ENCODE measurements around the gene TSHZ3.

The TSHZ3 gene, protein sequence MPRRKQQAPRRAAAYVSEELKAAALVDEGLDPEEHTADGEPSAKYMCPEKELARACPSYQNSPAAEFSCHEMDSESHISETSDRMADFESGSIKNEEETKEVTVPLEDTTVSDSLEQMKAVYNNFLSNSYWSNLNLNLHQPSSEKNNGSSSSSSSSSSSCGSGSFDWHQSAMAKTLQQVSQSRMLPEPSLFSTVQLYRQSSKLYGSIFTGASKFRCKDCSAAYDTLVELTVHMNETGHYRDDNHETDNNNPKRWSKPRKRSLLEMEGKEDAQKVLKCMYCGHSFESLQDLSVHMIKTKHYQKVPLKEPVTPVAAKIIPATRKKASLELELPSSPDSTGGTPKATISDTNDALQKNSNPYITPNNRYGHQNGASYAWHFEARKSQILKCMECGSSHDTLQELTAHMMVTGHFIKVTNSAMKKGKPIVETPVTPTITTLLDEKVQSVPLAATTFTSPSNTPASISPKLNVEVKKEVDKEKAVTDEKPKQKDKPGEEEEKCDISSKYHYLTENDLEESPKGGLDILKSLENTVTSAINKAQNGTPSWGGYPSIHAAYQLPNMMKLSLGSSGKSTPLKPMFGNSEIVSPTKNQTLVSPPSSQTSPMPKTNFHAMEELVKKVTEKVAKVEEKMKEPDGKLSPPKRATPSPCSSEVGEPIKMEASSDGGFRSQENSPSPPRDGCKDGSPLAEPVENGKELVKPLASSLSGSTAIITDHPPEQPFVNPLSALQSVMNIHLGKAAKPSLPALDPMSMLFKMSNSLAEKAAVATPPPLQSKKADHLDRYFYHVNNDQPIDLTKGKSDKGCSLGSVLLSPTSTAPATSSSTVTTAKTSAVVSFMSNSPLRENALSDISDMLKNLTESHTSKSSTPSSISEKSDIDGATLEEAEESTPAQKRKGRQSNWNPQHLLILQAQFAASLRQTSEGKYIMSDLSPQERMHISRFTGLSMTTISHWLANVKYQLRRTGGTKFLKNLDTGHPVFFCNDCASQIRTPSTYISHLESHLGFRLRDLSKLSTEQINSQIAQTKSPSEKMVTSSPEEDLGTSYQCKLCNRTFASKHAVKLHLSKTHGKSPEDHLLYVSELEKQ

DNA sequence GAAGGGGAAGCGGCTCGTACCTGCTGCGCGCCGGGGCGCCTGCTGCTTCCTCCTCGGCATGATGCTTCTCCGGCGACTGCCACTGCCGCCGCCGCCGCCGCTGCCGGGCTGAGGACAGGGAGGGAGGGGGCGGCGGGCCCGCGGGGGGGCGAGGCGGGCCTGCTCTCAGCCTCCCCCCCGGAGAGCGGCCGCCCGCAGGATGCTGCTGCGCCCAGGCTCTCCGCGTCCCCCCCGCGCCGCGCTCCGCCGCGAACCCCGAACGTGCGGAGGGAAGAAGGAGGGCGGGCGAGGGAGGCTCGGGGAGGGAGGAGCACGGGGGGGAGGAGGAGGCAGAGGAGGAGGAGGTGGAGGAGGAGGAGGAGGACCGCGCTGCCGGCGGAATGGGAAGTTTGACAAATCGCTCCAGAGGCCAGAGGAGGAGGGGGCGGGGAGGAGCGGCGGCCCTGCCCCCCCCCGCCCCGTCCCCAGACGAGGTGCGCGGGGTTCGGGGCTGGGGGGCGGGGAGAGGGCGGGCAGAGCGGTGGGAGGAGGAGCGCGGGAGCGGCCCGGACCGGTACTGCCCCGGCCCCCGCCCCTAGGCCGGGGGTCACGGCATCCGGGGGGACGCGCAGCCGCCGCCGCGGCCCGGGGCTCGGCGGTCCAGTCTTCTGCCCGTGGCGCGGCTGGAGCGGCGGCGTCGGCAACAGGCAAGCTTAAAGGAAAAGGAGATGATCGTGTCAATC, at the start of gene TSHZ3:
TSHZ3 (minus strand) TSS at position 277 of the 722 bp plus-strand sequence; CDS start at position 60, 217 bp downstream.
- Mint-ChIP-seq H3K4me3 (peak within 1 kb of the TSS; percentile 71), H3K4me1 (peaks cover 14% of the 10 kb centered on the region), H3K9me3 (peaks cover 6% of the 10 kb centered on the region), H3K27me3 (peaks cover 64% of the 10 kb centered on the region), H3K27ac (no peak within 1 kb of the TSS), H3K36me3 (peaks cover 12% of the 10 kb centered on the region)
- ATAC-seq: peak; percentile 59

DNA sequence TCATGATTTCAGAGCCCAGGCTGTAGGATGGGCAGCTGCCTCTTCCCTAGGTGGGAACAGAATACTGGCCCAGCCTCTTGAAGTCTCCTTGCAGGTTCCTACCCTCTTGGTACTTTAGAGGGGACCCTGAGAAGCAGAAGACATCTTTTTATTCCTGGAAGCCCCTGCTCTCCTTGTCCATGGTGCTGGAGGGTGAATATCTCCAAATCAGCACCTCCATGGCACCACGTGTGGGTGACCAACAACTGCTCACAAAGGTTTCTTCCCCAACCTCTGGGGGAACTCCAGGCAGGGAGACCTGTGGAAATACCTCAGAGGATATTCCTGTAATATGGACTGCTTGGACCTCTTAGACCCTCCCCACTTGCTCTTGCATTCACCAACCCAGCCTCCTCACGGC, 48.1 kb upstream of the TSHZ3 start:
- Mint-ChIP-seq H3K9me3 (no peaks in the 10 kb centered on the region), H3K36me3 (no peaks in the 10 kb centered on the region), H3K4me1 (no peaks in the 10 kb centered on the region), H3K27ac (no peak overlapping the region), H3K4me3 (no peak overlapping the region), H3K27me3 (no peaks in the 10 kb centered on the region)
- ATAC-seq: no peak

DNA sequence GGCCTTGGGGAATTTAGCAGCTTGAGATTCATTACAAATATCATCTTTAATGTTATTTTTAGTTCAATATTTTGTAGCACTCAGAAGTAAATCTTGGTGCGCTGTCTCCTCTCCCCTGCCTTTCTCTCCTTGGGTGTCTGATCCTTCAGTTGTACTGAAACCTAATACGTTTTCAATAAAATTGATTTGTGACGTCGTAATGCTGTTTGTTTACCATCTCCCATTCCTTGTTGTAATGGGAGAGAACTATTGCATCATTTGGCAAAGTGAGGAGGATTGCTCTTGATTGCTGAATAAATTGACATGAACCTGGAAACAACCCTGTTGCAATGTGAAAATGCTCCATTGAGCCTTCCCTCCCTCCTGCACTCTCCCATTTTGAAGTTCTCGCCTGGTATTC, 43.2 kb upstream of the TSHZ3 start:
- no peaks in the 10 kb centered on the region for H3K9me3 Mint-ChIP-seq
- no peaks in the 10 kb centered on the region for H3K27me3 Mint-ChIP-seq
- H3K36me3 Mint-ChIP-seq: no peaks in the 10 kb centered on the region
- no peak overlapping the region for H3K27ac Mint-ChIP-seq
- no peaks in the 10 kb centered on the region for H3K4me1 Mint-ChIP-seq
- no peak for ATAC-seq
- no peak overlapping the region for H3K4me3 Mint-ChIP-seq

DNA sequence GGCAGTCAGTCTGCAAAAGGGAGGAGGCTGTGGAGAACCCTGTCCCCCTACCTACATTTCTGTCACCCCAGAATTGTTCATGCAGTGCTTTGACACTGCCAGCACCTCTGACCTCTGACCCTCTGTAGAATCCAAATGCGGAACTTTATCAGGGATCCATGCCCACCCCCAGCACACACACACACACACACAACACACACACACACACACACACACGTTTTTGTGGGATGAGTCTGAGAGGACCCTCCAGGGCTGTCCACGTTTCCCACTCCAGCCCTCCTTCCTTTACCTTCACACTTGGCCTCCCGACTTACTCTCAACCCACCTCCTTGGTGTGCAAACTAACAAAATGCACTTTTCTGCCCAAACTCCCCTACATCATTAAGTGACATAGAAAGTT, 42.3 kb upstream of the TSHZ3 start:
- H3K4me1 Mint-ChIP-seq: no peaks in the 10 kb centered on the region
- no peaks in the 10 kb centered on the region for H3K9me3 Mint-ChIP-seq
- H3K27ac Mint-ChIP-seq: no peak overlapping the region
- no peaks in the 10 kb centered on the region for H3K27me3 Mint-ChIP-seq
- no peaks in the 10 kb centered on the region for H3K36me3 Mint-ChIP-seq
- ATAC-seq: no peak
- H3K4me3 Mint-ChIP-seq: no peak overlapping the region

DNA sequence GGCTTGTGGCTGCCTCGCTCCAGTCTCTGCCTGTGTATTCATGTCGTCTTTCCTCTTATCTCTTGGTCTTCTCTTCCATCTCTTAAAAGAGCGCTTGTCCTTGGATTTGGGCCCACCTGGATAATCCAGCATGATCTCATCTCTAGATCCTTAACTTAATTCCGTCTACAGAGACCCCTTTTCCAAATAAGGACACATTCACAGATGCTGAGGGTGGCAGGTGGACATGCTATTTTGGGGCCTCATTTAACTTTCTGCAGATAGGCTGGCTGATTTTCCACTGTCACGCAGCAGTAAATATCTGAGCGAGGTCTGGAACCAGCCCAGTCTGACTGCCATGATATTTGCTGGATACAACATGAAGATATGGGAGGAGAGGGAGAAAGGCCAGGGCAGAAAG, 41.5 kb upstream of the TSHZ3 start:
- ATAC-seq: no peak
- H3K27me3 Mint-ChIP-seq: no peaks in the 10 kb centered on the region
- no peaks in the 10 kb centered on the region for H3K9me3 Mint-ChIP-seq
- no peaks in the 10 kb centered on the region for H3K36me3 Mint-ChIP-seq
- no peak overlapping the region for H3K4me3 Mint-ChIP-seq
- H3K27ac Mint-ChIP-seq: no peak overlapping the region
- H3K4me1 Mint-ChIP-seq: no peaks in the 10 kb centered on the region

DNA sequence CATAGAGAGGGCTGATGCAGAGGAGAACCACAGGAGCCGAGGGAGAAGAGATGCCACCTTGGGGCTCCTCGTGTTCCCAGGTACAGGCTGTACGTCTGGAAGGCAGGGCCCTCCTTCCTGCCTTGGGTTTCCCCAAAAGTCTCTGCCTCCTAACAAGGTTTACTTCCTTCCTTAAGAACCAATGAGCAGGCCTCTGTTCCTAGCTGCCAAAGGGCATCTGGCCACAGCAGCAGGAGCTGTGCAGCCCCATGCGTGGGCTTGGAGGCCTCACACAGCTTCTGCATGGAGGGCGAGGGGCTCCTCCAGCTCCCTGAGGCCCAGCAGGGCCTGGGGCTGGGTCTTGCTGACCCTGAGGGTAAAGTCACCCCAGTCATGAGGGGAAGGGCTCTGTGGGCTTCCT, 40.6 kb upstream of the TSHZ3 start:
- Mint-ChIP-seq H3K27ac (no peak overlapping the region), H3K4me1 (no peaks in the 10 kb centered on the region), H3K27me3 (no peaks in the 10 kb centered on the region), H3K36me3 (no peaks in the 10 kb centered on the region), H3K9me3 (no peaks in the 10 kb centered on the region), H3K4me3 (no peak overlapping the region)
- no peak for ATAC-seq

DNA sequence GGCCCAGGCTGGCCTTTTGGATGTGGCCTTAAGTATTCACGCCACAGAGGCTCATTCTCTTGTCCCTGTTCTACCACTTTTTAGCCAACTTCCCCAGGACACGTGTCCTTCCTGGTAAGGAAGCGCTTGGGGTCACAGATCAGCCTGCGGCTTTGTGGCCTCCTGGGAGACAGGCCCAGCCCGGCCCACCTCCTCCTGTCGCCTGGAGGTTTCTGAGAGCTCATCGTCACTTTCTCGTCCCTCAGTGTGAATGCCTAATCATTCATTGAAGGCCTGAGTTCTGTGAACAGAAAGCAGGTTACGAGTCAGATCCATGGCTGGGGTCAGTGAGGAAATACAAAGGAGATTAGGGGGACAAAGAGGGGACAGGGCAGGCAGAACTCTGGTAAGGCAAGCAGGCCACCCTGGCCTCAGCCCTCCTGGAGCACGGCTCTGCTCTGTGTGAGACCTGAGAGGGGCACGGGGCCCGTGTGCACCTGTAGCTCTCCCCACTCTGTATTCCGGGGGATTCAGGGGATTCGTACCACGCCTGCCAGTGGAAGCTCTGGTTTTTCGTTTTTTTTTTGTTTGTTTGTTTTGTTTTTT, 38.6 kb upstream of the TSHZ3 start:
- Mint-ChIP-seq H3K9me3 (no peaks in the 10 kb centered on the region), H3K27me3 (no peaks in the 10 kb centered on the region), H3K4me3 (no peak overlapping the region), H3K27ac (no peak overlapping the region), H3K4me1 (no peaks in the 10 kb centered on the region), H3K36me3 (no peaks in the 10 kb centered on the region)
- no peak for ATAC-seq

DNA sequence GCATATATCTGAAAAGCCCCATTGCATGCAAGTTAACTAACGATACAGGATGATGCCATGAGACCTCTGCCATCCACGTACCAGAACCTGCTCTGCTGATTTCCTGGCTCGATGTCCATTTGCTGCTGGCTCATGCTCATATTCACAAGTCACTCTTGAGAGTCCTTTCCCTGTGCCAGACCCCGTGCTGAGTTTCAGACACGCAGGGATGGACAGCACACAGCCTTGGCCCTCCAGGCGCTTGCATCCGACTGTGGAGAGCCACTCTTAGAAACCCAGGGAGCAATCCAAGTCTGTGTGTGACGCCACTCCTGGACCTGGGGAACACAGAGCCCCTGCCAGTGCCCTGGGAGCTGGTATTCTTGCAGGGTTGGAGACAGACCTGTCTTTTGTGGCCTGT, 37.6 kb upstream of the TSHZ3 start:
- Mint-ChIP-seq H3K4me1 (no peaks in the 10 kb centered on the region), H3K36me3 (no peaks in the 10 kb centered on the region), H3K27ac (no peak overlapping the region), H3K27me3 (no peaks in the 10 kb centered on the region), H3K9me3 (no peaks in the 10 kb centered on the region), H3K4me3 (no peak overlapping the region)
- no peak for ATAC-seq

DNA sequence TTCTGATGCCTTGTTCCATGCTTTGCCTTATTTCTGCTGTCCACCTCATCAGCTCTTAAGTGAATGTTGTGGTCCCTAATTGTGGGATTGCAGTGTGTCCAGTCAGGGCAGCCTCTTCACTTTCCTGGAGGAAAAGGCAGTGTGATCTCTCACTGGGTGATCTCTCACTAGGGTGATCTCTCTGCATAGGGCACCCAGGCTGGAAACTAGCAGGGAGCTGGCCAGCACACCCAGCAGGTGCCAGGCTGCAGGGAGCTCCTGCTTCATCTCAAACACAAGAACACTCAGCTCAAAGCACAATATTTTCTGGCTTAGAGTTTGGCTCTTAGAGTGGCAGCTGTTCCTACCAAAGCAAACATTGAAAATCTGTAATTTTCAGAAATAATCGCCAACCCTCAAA, 36.5 kb upstream of the TSHZ3 start:
- H3K4me1 Mint-ChIP-seq: no peaks in the 10 kb centered on the region
- H3K9me3 Mint-ChIP-seq: peaks cover 3% of the 10 kb centered on the region
- no peak overlapping the region for H3K4me3 Mint-ChIP-seq
- H3K36me3 Mint-ChIP-seq: no peaks in the 10 kb centered on the region
- H3K27me3 Mint-ChIP-seq: no peaks in the 10 kb centered on the region
- ATAC-seq: no peak
- no peak overlapping the region for H3K27ac Mint-ChIP-seq

DNA sequence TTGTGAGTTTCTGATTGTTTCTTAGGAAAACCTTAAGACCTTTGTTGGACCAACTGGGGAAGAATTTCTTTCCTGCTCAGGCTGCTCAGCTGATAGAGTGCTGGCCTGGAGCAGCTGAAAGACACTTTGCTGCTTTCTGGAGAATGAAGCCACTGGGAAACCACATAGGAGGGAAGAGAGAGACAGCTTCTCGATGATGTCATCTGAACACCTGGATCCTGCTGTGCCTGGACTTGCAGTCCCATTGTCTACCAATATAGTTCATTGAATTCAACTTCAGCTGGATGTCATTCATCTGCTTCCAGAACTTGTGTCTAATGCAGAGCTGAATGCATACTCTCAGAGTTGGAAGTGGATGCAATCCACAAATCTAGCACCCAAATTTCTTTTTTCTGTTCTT, 34.3 kb upstream of the TSHZ3 start:
- ATAC-seq: no peak
- H3K27me3 Mint-ChIP-seq: no peaks in the 10 kb centered on the region
- H3K4me3 Mint-ChIP-seq: no peak overlapping the region
- no peaks in the 10 kb centered on the region for H3K36me3 Mint-ChIP-seq
- H3K9me3 Mint-ChIP-seq: peaks cover 3% of the 10 kb centered on the region
- no peak overlapping the region for H3K27ac Mint-ChIP-seq
- H3K4me1 Mint-ChIP-seq: no peaks in the 10 kb centered on the region

DNA sequence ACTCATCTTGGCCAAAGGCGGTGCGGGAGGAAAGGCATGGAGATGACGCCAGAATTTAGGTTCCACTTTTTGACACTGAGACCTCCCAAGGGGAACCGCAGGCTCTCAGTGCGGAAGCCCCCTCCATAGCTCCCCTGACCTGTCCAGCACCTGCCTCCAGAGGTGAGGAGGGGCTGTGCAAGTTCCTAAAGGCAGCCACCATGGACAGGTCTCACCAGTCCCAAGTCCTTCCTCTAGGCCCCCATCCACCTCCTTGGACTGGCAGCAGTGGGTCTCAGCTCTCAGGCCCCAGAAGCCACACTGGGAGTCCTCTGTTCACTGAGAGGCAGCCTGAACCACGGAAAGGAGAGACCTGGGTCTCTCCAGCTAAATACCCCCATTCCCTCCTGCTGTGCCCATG, 31.6 kb upstream of the TSHZ3 start:
- no peak overlapping the region for H3K4me3 Mint-ChIP-seq
- no peaks in the 10 kb centered on the region for H3K4me1 Mint-ChIP-seq
- H3K27ac Mint-ChIP-seq: no peak overlapping the region
- H3K9me3 Mint-ChIP-seq: peaks cover 5% of the 10 kb centered on the region
- no peaks in the 10 kb centered on the region for H3K27me3 Mint-ChIP-seq
- ATAC-seq: no peak
- no peaks in the 10 kb centered on the region for H3K36me3 Mint-ChIP-seq

DNA sequence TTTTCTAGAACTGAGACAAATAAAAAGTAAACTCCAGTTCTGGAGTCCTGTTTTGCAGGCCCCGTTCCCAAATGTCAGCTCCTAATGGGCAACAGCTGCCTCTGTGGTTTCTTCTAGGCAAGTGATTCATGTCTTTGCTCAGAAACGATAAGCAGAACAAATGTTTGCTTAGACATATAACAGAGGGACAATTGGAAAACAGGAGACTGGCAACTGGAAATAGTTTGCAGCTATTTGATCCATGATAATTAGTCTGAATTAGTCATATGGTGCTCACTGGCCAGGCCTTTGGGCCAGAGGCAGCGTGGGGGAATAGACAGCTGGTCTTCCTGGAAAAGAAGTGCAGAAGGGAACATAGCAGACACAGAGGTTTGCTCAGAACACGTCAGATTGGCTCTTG, 29.2 kb upstream of the TSHZ3 start:
- H3K36me3 Mint-ChIP-seq: no peaks in the 10 kb centered on the region
- no peaks in the 10 kb centered on the region for H3K4me1 Mint-ChIP-seq
- no peak overlapping the region for H3K4me3 Mint-ChIP-seq
- peaks cover 5% of the 10 kb centered on the region for H3K9me3 Mint-ChIP-seq
- ATAC-seq: no peak
- no peaks in the 10 kb centered on the region for H3K27me3 Mint-ChIP-seq
- H3K27ac Mint-ChIP-seq: no peak overlapping the region

DNA sequence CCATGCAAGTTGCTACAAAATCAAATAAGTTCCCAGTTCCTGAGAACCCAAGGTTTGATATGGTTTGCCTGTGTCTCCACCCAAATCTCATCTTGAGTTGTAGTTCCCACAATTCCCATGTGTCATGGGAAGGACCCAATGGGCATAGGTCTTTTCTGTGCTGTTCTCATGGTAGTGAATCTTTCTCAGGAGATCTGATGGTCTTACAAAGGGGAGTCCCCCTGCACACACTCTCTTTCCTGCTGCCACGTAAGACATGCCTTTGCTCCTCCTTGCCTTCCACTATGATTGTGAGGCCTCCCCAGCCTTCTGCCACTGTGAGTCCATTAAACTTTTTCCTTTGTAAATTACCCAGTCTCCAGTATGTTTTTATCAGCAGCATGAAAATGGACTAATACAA, 28.5 kb upstream of the TSHZ3 start:
- no peaks in the 10 kb centered on the region for H3K36me3 Mint-ChIP-seq
- H3K27ac Mint-ChIP-seq: no peak overlapping the region
- no peaks in the 10 kb centered on the region for H3K27me3 Mint-ChIP-seq
- H3K9me3 Mint-ChIP-seq: peaks cover 5% of the 10 kb centered on the region
- no peaks in the 10 kb centered on the region for H3K4me1 Mint-ChIP-seq
- H3K4me3 Mint-ChIP-seq: no peak overlapping the region
- ATAC-seq: no peak

DNA sequence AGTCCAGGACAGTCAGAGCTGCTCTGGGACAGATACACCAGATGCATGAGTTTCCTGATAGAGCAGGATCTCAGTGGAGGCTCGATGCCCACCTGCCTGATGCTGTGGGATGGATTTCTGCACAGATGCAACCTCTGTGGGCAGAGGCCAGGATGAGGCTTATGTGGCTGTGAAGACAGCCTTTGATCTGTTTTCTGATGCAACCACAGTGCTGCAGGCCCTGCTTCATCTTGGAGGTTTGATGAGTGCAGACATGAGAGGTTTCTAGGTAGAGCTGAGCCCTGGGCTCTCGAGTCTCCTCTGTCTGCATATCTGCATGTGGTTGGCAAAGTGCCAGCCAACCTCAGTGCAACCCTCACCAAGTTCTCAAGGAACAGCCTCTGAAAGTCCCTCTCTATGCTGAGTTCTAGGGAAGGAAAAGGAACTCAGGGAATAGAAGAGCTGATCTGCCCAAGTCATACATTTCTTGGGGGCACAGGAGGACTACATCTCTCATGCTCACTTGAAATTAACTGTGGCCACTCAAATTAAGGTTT, 23.1 kb upstream of the TSHZ3 start:
- Mint-ChIP-seq H3K4me1 (no peaks in the 10 kb centered on the region), H3K4me3 (no peak overlapping the region), H3K27ac (no peak overlapping the region), H3K9me3 (no peaks in the 10 kb centered on the region), H3K27me3 (no peaks in the 10 kb centered on the region), H3K36me3 (no peaks in the 10 kb centered on the region)
- ATAC-seq: no peak

Measured in stimulated activated memory B cell treated with anti-CD40 and anti-IgM and Interleukin-4, amounts not matched to agents 10 μg/mL and 1 μg/mL and 100 μg/mL, for 72 hours (primary cell).